PC-9 (cell line): ENCODE measurements around the gene AICDA.
"Not testable (repeated sequence)": the region's sequence is repeated elsewhere in the genome, so short reads cannot be mapped to it uniquely, and the experiment has no call there.

Experiments used
- CTCF ChIP-seq: fragments of 200-600 bp; sonication (generic); conservative IDR thresholded peaks from 2 replicates; pipeline ENCODE4 v1.6.1; 2017; ENCODE audit warnings: mixed run types, antibody characterized with exemption, mild to moderate bottlenecking, moderate library complexity
- EZH2 ChIP-seq: fragments of 200-600 bp; sonication (generic); IDR thresholded peaks from 2 replicates; pipeline ENCODE4 v1.8.0; 2017; ENCODE audit warnings: antibody characterized with exemption, low read depth

- not testable (repeated sequence) for TF ChIP-seq CTCF, EZH2
These were observed 23.3 kb upstream of the AICDA start for GRCh38 chr12:8636007-8636346.
